GM15510 (cell line): ENCODE measurements around the gene ATXN8OS.

Experiments used
- POLR2A ChIP-seq: IDR thresholded peaks from 3 replicates; pipeline ENCODE4 v1.6.1; 2011; ENCODE audit warnings: borderline replicate concordance; ENCODE audit not compliant: insufficient read length; ENCODE audit errors: extremely low read depth

The ATXN8OS gene

DNA sequence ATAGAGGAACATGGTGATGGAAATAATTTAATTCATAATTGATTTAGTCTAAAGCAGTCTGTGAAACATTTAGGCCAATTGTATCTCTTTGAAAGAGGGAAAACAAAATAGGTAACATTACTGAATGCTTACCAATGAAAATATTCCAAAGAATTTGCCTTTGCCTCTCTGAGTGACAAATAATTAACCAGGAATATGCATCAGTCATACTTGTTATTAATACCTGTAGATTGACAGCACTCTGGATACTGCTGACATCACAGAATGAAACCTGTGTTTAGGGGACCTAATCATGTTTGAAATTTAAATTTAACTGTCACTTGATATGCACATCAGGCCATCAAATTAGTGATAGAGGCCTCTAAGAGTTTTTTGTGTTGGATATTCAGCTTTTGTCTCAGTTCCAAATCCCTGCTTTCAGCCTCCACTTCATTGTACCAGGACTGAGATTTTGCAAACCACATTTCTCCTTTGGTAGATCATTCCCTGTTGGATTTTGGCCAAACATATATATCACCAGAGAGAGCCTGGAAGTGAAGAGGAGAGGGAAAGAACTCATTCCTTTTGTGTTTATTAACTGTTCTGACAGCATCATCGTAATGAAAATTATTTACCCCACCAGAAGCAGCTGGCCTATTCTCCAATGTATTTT is 65.4 kb downstream of the ATXN8OS start:
- no peak for TF ChIP-seq POLR2A

- no peak for TF ChIP-seq POLR2A
Measured at GRCh38 chr13:70173598-70173959, 66.0 kb downstream of the ATXN8OS start.

DNA sequence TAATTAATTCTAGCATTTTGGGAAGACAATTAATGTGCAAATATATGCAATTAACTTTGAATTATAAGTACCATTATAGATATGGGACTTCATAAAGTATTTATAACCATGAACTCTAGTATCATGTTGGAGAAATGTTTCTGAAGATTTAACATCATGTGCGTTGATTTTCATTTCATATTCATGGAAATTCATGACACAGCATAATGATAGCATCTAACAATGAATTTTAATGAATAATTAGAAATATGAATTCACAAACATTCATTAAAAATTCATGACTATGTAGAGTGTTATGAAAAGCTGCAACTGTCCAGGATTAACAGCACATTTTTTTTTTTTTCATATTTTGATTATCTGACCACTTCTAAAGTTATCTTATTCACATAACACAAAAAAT is 70.7 kb downstream of the ATXN8OS start:
- TF ChIP-seq POLR2A = no peak
